ENCODE data around the gene LRPAP1. TPM values are rescaled to one million over a fixed set of nuclear protein-coding genes. Genes with fewer than 3 reads are reported as not detected.

Gene LRPAP1
- total and polyA plus RNA-seq, 2 donors (not counting 3 experiments of a cell fraction or from before 2014, with no cell fraction given): 90.1 to 170 TPM

DNA sequence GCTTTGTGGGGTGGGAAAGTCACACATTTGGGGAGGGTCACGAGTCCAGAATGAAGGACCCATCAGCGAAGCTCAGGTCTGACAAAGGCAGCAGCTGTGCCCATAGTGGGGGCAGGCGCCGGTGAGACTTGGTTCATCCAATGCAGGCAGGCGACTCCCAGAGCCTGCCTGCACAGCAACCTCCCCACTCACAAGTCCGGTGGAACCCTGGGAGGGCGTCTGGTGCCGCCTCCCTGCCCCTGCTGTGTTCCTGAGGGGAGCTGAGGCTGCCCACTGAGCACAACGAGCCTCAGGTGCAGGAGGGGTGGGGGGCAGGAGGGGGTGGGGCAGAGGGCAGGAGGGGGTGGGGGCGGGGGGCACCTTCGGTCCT lies 13.7 kb downstream of the LRPAP1 start:
- POLR2A ChIA-PET: no interaction called here
- Histone ChIP-seq H3K9ac (replicated peaks; ENCODE audit: extremely low read depth, insufficient read depth, low read length) (no peak overlapping the region), H3K4me3 (replicated peaks in 1 of 3; ENCODE audit: insufficient read depth in 1 of 3, low read depth in 1 of 3, low read length in 3 of 3) (no peak overlapping the region), H3K27ac (ENCODE audit: insufficient read depth, low read depth, low read length) (no peak overlapping the region), H3K9me3 (replicated peaks; ENCODE audit: control insufficient read depth, insufficient read depth, low read length) (no peaks in the 10 kb centered on the region), H3K79me2 (ENCODE audit: control insufficient read depth, insufficient read depth, low read length) (no peaks in the 10 kb centered on the region), H3K4me2 (ENCODE audit: insufficient read depth, low read length) (no peak overlapping the region), H3K9me1 (replicated peaks; ENCODE audit: control insufficient read depth, extremely low read depth, insufficient read depth, low read length) (no peaks in the 10 kb centered on the region), H3K4me1 (ENCODE audit: control insufficient read depth, extremely low read depth, insufficient read depth, low read length) (no peaks in the 10 kb centered on the region), H3K36me3 (ENCODE audit: control insufficient read depth in 2 of 2, extremely low read depth in 1 of 2, insufficient read depth in 2 of 2, low read length in 2 of 2) (peaks cover 17 to 60% of the 10 kb centered on the region in 2 experiments), H2AFZ (ENCODE audit: low read depth, low read length) (no peak overlapping the region), H4K20me1 (replicated peaks; ENCODE audit: control insufficient read depth, extremely low read depth, insufficient read depth, low read length) (no peaks in the 10 kb centered on the region), H3K27me3 (ENCODE audit: control insufficient read depth in 2 of 2, insufficient read depth in 2 of 2, low read length in 2 of 2) (no peaks in the 10 kb centered on the region)
- FAIRE-seq: no peak
- dilution Hi-C loops (cut with MboI; ENCODE audit: extremely low pct_ligation_motif_present, low sequenced_read_pairs) (no loop called here), intact Hi-C loops (cut with micrococcal nuclease) (no loop called here)
- CTCF ChIA-PET: interaction anchor here (1.7 kb wide), 1 partner anchor 362 kb away, joined by 4 read pairs; no protein-coding TSS in a partner anchor
- DNase-seq (ENCODE audit: low read depth, low spot score): no peak
- TF ChIP-seq POLR2AphosphoS5 (IDR thresholded peaks at IDR 0.05; ENCODE audit: insufficient read depth, low read depth, low read length) (no peak), POLR2A (IDR thresholded peaks at IDR 0.05; ENCODE audit: low read depth, low read length) (no peak), EZH2 (IDR thresholded peaks at IDR 0.05; ENCODE audit: borderline replicate concordance, low read depth, low read length, severe bottlenecking) (no peak), GATA2 (IDR thresholded peaks at IDR 0.05; ENCODE audit: insufficient read depth, insufficient read length, low read depth, low read length) (no peak), JUN (IDR thresholded peaks at IDR 0.05; ENCODE audit: borderline replicate concordance, insufficient read depth, insufficient read length, low read depth) (no peak)
- TF ChIP-seq, protein P1, sequence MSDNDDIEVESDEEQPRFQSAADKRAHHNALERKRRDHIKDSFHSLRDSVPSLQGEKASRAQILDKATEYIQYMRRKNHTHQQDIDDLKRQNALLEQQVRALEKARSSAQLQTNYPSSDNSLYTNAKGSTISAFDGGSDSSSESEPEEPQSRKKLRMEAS (IDR thresholded peaks at IDR 0.05; ENCODE audit: insufficient read depth, insufficient read length): no peak
- no TSS peak for BruUV-seq (replicated peaks)

DNA sequence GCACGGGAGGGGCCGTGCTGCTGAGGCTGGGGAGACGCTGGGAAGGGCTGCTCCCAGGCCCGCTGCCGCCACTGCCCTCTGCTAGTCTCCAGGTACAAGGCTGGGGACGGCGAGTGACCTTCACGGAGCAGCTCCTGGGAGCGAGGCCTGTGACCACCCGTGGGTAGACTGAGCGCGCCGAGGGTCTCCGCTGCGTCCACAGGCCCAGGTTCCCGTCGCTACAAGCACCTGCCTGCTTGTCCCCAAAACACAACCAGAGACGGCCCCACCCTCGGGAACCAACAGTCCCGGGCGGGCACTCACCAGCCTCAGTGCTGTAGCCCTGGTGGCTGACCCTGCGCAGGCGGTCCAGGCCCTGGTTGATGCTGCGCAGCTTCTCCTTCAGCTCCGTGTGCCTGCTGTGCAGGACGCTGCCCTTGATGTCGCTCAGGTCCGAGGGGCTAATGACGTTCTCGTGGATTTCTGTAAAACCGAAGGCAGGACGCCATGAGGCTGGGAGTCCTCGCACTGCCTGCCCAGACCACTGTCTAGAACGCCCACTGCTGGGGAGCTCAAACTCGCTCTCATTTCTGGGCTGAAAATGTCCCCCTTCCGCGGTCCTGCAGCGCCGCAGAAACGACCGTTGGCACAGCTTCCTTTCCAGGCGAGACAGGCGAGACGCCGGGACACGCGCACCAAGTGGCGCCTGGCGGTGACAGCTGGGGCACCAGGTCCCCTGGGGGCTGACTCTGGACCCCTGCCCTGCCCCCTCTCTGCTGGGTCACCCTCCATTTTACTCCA lies 14.3 kb downstream of the LRPAP1 start:
- ChIA-PET POLR2A (interaction anchor here (0.6 kb wide), 1 partner anchor 44 kb away, joined by 3 read pairs; no protein-coding TSS in a partner anchor), CTCF (interaction anchor here (1.7 kb wide), 1 partner anchor 363 kb away, joined by 4 read pairs; no protein-coding TSS in a partner anchor)
- H4K20me1 ChIP-seq (replicated peaks; ENCODE audit: control insufficient read depth, extremely low read depth, insufficient read depth, low read length): no peaks in the 10 kb centered on the region
- H3K9me1 ChIP-seq (replicated peaks; ENCODE audit: control insufficient read depth, extremely low read depth, insufficient read depth, low read length): no peaks in the 10 kb centered on the region
- TF ChIP-seq EZH2 (IDR thresholded peaks at IDR 0.05; ENCODE audit: borderline replicate concordance, low read depth, low read length, severe bottlenecking) (no peak), FOS (IDR thresholded peaks at IDR 0.05; ENCODE audit: borderline replicate concordance, insufficient read depth, low read length) (no peak), MYC (IDR thresholded peaks at IDR 0.05; ENCODE audit: low read depth, low read length) (no peak), POLR2A (IDR thresholded peaks at IDR 0.05; ENCODE audit: low read depth, low read length) (no peak), JUN (IDR thresholded peaks at IDR 0.05; ENCODE audit: borderline replicate concordance, insufficient read depth, insufficient read length, low read depth) (no peak), GATA2 (IDR thresholded peaks at IDR 0.05; ENCODE audit: insufficient read depth, insufficient read length, low read depth, low read length) (no peak)
- TF ChIP-seq, protein P2, sequence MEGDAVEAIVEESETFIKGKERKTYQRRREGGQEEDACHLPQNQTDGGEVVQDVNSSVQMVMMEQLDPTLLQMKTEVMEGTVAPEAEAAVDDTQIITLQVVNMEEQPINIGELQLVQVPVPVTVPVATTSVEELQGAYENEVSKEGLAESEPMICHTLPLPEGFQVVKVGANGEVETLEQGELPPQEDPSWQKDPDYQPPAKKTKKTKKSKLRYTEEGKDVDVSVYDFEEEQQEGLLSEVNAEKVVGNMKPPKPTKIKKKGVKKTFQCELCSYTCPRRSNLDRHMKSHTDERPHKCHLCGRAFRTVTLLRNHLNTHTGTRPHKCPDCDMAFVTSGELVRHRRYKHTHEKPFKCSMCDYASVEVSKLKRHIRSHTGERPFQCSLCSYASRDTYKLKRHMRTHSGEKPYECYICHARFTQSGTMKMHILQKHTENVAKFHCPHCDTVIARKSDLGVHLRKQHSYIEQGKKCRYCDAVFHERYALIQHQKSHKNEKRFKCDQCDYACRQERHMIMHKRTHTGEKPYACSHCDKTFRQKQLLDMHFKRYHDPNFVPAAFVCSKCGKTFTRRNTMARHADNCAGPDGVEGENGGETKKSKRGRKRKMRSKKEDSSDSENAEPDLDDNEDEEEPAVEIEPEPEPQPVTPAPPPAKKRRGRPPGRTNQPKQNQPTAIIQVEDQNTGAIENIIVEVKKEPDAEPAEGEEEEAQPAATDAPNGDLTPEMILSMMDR (IDR thresholded peaks at IDR 0.05; ENCODE audit: extremely low read depth in 1 of 2, insufficient read depth in 1 of 2, low read depth in 1 of 2, low read length in 2 of 2): no peak
- TF ChIP-seq, protein P1 (IDR thresholded peaks at IDR 0.05; ENCODE audit: insufficient read depth, insufficient read length): no peak
- dilution Hi-C loops (cut with MboI; ENCODE audit: extremely low pct_ligation_motif_present, low sequenced_read_pairs): no loop called here
- H3K79me2 ChIP-seq (ENCODE audit: control insufficient read depth, insufficient read depth, low read length): no peaks in the 10 kb centered on the region
- intact Hi-C loops (cut with micrococcal nuclease): no loop called here
- H3K27ac ChIP-seq (ENCODE audit: insufficient read depth, low read depth, low read length): no peak overlapping the region
- no peak for DNase-seq (ENCODE audit: low read depth, low spot score)
- H3K36me3 ChIP-seq (ENCODE audit: control insufficient read depth in 2 of 2, extremely low read depth in 1 of 2, insufficient read depth in 2 of 2, low read length in 2 of 2): peaks cover 17 to 57% of the 10 kb centered on the region in 2 experiments
- no peaks in the 10 kb centered on the region for H3K4me1 ChIP-seq (ENCODE audit: control insufficient read depth, extremely low read depth, insufficient read depth, low read length)
- no TSS peak for BruUV-seq (replicated peaks)
- no peaks in the 10 kb centered on the region for H3K9me3 ChIP-seq (replicated peaks; ENCODE audit: control insufficient read depth, insufficient read depth, low read length)
- H3K4me3 ChIP-seq (replicated peaks in 1 of 3; ENCODE audit: insufficient read depth in 1 of 3, low read depth in 1 of 3, low read length in 3 of 3): no peak overlapping the region
- H3K9ac ChIP-seq (replicated peaks; ENCODE audit: extremely low read depth, insufficient read depth, low read length): no peak overlapping the region
- H2AFZ ChIP-seq (ENCODE audit: low read depth, low read length): no peak overlapping the region
- FAIRE-seq: no peak
- H3K27me3 ChIP-seq (ENCODE audit: control insufficient read depth in 2 of 2, insufficient read depth in 2 of 2, low read length in 2 of 2): no peaks in the 10 kb centered on the region
- no peak overlapping the region for H3K4me2 ChIP-seq (ENCODE audit: insufficient read depth, low read length)
